Cardiac fibroblast (primary cell): Measurements from ENCODE around the gene FHL1.
A peak's percentile ranks its signal among the peaks of the same experiment; 100 is the strongest.

ENCODE experiments used
- DNase-seq, 2 donors: peaks; one replicate each; pipeline versions ENCODE4 v3.0.0 to v3.0.0-alpha.2; 2010; ENCODE audit warnings: low read depth in 2 of 2
- H3K4me3 ChIP-seq, 2 donors: replicated peaks in 1 of 2; 1 replicate in 1 of 2; 2 replicates in 1 of 2; pipeline ENCODE4 v1.5.1; 2011; ENCODE audit warnings: low read depth in 2 of 2, low read length in 2 of 2, mild to moderate bottlenecking in 2 of 2, moderate library complexity in 1 of 2
- TF ChIP-seq, protein P1 (sequence below): IDR thresholded peaks from one replicate; pipeline ENCODE4 v1.5.1; 2011; ENCODE audit warnings: low read depth, mild to moderate bottlenecking, low read length, inconsistent platforms

Gene FHL1

DNA sequence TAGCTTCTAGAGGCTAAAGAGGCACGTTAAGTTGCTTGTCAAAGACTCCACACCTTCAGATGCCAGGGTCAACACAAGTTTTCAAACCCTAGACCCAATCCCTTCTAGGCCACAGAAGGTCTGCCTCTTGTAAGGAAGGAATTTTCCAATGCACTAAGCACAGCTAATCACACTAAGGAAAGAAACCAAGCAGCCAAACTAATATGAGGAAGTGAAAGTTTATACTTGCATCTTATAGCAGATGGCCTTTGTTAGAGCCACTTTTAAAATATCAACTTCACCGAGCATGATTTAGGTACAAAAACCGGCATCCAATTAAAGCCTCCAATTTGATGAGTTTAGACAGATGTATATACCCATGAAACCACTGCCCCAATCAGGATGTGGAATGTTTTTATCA, 9.9 kb downstream of the FHL1 start:
- TF ChIP-seq, protein P1, sequence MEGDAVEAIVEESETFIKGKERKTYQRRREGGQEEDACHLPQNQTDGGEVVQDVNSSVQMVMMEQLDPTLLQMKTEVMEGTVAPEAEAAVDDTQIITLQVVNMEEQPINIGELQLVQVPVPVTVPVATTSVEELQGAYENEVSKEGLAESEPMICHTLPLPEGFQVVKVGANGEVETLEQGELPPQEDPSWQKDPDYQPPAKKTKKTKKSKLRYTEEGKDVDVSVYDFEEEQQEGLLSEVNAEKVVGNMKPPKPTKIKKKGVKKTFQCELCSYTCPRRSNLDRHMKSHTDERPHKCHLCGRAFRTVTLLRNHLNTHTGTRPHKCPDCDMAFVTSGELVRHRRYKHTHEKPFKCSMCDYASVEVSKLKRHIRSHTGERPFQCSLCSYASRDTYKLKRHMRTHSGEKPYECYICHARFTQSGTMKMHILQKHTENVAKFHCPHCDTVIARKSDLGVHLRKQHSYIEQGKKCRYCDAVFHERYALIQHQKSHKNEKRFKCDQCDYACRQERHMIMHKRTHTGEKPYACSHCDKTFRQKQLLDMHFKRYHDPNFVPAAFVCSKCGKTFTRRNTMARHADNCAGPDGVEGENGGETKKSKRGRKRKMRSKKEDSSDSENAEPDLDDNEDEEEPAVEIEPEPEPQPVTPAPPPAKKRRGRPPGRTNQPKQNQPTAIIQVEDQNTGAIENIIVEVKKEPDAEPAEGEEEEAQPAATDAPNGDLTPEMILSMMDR: no peak
- H3K4me3 ChIP-seq: no peak overlapping the region
- no peak for DNase-seq

DNA sequence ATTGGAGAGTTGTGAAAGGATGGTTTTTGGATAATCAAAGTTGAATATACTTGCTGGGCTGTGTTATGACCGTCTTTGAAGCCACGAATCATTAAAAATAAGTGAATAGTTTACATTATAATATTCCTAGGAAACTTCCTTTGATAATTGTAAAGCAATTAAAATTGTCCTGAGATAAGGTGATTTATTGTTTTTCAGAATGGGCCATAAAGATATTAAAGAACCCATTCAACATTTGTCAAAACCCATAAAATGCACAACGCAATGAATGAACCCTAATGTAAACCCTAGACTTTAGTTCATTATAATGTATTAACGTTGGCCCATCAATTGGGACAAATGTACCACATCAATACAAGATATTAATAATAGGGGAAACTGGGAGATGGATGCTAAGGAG, 11.4 kb downstream of the FHL1 start:
- TF ChIP-seq, protein P1: no peak
- DNase-seq: no peak
- H3K4me3 ChIP-seq: no peak overlapping the region

DNA sequence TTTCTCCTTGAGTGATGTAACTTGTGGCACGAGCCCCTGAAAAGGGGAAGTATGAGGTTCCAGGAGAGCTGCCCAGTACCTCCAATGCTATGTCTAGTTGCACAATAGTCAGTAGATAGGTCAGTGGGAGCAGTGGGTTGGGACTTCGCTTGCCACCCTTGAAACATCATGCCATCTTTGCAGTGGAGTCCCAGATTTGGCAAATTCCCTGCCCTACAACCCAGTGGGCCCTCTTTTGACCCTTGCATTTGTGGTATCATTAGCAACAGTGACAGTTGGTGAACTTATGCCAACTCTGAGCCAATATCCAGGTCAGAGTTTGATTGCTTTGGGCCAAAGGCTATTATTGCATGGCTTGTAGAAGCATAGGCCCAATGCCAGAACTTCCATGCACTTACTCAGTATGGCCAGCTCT, 12.3 kb downstream of the FHL1 start:
- no peak overlapping the region for H3K4me3 ChIP-seq
- TF ChIP-seq, protein P1: no peak
- DNase-seq: no peak

DNA sequence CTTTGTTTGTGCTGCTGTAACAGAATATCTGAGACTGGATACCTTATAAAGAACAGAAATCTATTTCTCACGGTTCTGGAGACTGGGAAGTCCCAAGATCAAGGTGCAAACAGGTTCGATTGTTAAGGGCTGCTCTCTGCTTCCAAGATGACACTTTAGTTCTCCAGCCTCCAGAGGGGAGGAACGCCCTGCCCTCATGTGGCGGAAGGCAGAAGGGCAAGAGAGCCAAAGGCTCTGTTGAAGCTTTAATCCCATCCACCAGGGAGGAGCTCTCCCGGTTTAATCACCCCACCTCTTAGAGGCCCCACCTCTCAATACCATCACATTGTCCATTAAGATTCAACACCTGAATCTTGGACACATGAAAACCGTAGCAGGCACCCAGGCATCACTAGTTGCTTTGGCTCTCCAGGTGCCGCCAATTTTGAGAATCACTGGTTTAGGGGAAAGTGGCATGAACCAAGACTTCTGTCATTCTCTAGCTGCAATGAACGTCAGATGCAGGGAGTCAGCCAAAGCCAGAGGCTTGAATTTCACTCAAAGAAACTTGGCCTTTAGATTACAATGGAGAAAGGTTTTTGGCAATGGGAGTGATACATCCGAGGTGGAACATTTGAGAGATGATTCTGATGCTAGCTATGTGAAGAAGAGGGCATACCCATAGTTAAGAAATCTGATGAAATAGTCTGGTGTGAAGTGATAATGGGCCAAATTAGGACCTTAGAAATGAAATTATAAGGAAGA, 15.7 kb downstream of the FHL1 start:
- TF ChIP-seq, protein P1: peak; percentile 83
- DNase-seq: peak; percentile 63 to 64
- H3K4me3 ChIP-seq: no peak overlapping the region

DNA sequence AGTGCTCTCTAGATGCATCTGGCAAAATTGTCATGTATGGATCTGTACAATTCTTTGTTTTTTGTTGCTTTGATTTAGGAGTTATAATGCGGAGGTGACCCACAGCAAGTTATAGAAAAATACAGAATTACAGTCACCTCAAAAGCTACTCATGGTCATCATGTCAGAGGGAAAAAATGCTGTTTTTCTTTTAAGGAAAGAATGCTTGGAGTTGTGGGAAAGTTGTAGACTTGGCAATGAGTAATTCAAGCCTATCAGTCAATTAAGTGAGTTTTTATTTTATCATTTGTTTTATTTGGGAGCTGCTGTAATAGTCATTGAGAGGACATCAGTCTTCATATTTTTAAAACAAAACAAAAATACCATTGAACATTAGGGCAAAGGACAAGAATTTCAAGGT, 16.4 kb downstream of the FHL1 start:
- no peak for DNase-seq
- H3K4me3 ChIP-seq: no peak overlapping the region
- TF ChIP-seq, protein P1: no peak

DNA sequence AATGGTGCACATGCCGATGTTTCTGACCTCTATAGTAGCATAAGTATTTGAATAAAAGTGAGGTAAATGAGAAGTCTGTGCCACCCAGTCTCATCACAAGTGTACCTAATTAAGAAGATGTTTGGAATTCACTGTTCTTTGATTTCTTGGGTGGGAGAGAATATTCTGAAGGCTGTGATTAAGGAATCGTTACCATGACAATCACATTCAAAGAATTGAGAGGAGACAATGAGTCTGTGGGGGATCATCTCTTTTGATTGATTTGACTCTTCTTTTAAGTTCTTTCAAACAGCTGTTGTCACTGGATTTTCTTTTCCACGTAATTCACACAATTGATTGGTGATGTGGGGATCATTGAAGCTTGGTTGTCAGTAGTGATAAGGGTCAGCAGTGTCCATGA, 18.1 kb downstream of the FHL1 start:
- no peak for DNase-seq
- TF ChIP-seq, protein P1: no peak
- H3K4me3 ChIP-seq: no peak overlapping the region
